Measurements from ENCODE around the gene GAPDH.
A peak's percentile ranks its signal among the peaks of the same experiment; 100 is the strongest.
"Not testable (repeated sequence)": the region's sequence is repeated elsewhere in the genome, so short reads cannot be mapped to it uniquely, and the experiment has no call there.

GAPDH gene

GRCh38 chr12:6533923-6534694 is at the start of gene GAPDH:
GAPDH (plus strand) TSS chr12:6534517; CDS start chr12:6534833, 316 bp downstream.
- DNase-seq: peak; percentile 72

DNA sequence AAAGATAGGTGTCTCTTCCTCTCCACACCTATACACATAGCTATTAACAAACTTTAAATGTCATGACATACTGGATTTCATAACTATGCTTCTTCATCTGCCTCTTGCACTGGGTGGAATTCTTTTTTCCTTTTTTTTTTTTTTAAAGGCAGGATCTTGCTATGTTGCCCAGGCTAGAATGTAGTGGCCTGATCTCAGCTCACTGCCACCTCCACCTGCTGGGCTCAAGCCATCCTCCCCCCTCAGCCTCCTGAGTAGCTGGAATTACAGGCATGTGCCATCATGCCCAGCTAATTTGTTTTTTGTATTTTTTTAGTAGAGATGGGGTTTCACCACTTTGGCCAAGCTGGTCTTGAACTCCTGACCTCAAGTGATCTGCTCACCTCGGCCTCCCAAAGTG is 46.1 kb upstream of the GAPDH start:
- no peak for DNase-seq

DNA sequence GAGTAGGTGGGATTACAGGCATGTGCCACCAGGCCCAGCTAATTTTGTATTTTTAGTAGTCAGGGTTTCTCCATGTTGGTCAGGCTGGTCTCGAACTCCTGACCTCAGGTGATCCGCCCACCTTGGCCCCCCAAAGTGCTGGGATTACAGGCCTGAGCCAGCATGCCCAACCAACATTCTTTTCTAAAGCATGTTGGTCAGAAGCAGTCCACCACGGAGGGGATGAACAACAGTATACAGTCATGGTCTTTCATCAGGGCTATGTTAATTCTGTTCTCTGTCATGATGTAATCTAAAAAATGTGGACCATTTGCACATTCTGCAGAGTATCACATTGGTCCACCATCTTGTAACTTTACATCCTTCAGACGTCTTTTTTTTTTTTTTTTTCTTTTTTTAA is 44.9 kb upstream of the GAPDH start:
- no peak for DNase-seq

DNA sequence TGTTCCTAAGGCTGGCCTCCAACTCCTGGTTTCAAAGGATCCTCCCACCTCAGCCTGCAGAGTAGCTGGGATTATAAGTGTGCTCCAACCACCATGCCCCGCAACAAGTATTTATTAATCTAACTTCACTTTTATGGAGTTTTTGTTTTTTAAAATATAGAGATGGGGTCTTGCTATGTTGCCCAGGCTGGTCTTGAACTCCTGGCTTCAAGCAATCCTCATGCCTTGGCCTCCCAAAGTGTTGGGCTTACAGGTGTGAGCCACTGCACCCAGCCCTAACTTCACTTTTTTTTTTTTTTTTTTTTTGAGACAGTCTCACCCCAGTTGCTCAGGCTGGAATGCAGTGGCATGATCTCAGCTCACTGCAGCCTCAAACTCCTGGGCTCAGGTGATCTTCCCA is 43.6 kb upstream of the GAPDH start:
- DNase-seq: not testable (repeated sequence)

DNA sequence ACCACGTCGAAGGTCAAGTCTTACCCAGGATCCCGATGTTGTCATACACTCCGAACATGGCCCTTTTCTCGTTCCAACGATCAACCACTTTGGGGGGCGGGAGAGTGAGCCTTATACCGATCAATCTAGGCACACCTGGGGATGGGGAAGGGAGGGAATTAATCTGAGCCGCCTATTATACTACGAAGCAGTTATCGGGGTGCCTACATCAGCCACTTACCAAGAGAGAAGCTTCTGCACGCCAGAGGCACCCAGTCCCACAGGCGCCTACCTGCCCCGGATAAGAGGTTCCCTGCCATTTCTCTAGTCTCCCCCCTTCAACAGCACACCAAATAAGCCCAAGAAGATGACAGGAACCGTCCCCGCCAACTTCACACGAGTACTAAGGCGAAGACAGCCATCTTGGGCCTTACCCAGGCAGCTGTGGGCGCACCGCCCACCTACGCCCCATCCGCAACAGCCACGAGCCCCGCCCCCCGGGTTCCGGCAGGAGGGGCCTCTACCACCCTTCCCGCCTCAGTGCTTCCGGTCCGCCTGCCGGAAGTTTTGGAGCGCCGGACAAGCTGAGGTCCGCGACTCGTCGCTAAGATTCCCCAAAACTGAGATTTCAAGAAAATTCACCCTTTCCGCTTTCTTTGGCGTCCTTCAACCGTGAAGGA is 41.4 kb upstream of the GAPDH start, which contains the start of gene MRPL51:
Gene MRPL51 (minus strand): TSS at position 425 of the 659 bp plus-strand sequence. CDS start 126 bp downstream, at position 299.
- peak; percentile 77 for DNase-seq

DNA sequence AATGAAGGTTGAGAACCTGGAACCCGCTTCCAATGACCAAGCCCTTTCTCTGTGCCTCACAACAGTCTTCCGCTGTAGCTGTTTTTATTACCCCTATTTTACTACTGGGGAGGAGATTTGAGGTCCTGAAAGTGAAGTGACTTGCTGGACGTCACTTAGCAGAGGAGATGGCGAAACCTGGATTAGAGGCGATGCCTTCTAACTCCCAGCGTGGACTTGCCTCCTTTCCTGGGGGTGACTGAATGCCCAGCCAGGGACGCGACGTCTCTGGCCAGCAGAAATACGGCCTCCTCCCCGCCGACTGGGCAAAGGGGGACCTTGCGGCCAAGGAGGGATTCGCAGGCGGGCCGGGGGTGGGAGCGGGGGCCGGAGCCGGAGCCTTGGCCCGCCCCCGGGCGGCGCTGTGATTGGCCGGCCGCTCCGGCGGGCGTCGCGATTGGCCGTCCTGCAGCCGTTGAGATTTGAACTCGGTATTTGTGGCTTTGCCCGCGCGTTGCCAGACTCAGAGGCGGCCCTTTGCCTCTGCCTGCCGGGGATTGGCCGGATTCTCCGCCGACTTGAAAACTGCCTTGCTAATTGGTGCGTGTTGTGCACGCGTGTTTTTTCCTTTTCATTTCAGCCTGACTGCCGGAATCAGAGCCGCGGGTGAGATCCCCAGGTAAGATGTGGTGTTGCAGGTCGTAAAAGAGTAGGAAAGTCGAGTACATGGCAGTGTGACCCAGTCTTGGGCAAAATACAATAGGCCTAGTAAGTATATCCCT is 40.6 kb upstream of the GAPDH start, which contains the start of gene NCAPD2:
Gene NCAPD2 (plus strand): TSS at position 606 of the 761 bp plus-strand sequence. CDS start 997 bp downstream, outside the sequence.
- DNase-seq: peak; percentile 59

GRCh38 chr12:6494258-6494743 is 40.0 kb upstream of the GAPDH start:
- DNase-seq: no peak

- no peak for DNase-seq
Measured at GRCh38 chr12:6494968-6495367, 39.3 kb upstream of the GAPDH start.

DNA sequence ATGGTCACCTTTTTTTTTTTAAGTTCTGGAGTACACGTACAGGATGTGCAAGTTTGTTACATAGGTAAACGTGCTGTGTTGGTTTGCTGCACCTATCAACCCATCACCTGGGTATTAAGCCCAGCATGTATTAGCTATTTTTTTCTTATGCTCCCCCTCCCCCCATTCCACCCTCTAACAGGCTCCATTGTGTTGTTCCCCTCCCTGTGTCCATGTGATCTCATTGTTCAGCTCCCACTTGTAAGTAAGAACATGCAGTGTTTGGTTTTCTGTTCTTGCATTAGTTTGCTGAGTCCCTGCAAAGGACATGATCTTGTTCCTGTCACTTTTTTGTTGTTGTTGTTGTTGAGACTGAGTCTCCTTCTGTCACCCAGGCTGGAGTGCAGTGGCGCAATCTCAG is 37.0 kb upstream of the GAPDH start:
- DNase-seq: not testable (repeated sequence)

DNA sequence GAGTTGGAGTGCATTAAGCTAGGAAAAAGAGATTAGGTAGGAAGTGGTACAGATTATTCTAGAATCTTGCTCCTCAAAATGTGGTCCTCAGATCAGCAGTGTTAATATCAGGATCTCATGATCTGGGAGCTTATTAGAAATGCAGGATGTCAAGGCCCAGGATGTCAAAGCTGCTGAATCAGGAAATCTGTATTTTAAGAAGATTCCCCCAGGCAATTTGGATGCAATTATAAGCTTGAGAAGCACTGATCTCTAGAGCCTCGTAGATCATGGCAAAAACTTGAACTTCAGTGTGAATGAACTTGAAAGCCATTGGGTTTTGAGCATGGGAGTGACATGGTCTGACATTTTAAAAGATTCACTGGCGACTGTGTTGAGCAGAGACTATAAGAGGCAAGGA is 33.9 kb upstream of the GAPDH start:
- DNase-seq: no peak

- DNase-seq: no peak
Measured at GRCh38 chr12:6507102-6507998, 27.0 kb upstream of the GAPDH start.

- DNase-seq: no peak
Measured at GRCh38 chr12:6508087-6508486, 26.2 kb upstream of the GAPDH start.

GRCh38 chr12:6520186-6520585 is 14.1 kb upstream of the GAPDH start:
- DNase-seq: no peak

GRCh38 chr12:6522193-6522592 is 12.1 kb upstream of the GAPDH start:
- DNase-seq: no peak

GRCh38 chr12:6523708-6524107 is 10.6 kb upstream of the GAPDH start:
- no peak for DNase-seq

DNA sequence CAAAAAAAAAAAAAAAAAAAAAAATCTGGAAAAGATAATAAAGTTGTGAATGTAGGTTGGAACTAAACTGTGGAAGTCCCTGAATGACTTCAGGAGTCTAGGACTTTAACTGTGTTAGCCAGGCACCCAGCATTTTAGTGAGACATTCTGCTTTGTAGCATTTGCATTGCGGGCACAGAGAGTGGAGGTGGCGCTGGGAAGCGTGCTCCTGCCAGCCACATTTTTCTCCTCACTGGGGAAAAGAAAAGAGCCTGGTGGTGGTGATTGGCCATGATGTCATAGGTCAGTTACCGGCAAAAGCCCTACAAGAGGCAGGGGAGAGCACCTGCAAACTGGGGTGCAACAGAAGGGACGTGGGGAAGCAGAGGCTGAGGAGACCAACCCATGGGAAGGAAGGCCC is 9.7 kb upstream of the GAPDH start:
- no peak for DNase-seq

GRCh38 chr12:6526201-6526600 is 8.1 kb upstream of the GAPDH start:
- no peak for DNase-seq

DNA sequence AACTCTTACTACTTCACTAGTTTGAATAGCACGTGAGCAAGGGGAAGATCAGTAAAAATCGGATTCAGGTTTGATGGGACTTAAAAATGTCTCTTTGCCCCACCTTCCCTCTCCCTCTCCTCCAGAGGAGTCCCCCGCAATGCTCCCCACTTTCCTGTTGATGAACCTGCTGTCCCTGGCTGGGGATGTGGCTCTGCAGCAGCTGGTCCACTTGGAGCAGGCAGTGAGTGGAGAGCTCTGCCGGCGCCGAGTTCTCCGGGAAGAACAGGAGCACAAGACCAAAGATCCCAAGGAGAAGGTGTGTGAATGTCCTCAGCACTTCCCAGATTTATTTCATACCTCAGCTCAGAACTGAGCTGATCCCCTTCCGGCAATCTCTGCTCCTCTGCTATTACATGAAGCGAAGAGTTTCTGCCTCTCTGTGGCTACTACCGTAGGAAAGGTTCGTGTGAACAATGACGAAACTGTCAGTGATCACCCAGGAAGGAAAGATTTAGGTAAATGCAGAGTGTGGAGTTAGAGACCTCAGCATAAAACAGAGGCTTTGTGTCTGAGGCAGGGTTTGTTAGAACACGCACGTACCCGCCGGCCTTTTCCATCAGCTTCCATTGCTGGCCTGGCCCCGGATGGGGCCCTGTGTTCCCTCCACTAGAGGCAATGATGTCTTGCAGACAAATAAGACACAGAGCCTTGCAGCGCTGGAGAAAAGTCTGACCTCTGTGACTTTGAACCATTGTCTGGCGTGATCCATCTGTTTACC is 7.4 kb upstream of the GAPDH start:
- no peak for DNase-seq

DNA sequence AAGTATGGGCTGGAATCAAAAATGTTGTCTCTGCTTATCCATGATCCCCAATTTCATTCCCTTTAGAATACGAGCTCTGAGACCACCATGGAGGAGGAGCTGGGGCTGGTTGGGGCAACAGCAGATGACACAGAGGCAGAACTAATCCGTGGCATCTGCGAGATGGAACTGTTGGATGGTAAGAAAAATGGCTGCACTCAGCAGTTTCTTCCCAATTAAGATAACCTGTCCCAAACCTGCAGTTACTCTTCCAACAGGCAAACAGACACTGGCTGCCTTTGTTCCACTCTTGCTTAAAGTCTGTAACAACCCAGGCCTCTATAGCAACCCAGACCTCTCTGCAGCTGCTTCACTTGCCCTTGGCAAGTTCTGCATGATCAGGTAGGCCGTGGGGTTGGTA is 6.6 kb upstream of the GAPDH start:
- no peak for DNase-seq

DNA sequence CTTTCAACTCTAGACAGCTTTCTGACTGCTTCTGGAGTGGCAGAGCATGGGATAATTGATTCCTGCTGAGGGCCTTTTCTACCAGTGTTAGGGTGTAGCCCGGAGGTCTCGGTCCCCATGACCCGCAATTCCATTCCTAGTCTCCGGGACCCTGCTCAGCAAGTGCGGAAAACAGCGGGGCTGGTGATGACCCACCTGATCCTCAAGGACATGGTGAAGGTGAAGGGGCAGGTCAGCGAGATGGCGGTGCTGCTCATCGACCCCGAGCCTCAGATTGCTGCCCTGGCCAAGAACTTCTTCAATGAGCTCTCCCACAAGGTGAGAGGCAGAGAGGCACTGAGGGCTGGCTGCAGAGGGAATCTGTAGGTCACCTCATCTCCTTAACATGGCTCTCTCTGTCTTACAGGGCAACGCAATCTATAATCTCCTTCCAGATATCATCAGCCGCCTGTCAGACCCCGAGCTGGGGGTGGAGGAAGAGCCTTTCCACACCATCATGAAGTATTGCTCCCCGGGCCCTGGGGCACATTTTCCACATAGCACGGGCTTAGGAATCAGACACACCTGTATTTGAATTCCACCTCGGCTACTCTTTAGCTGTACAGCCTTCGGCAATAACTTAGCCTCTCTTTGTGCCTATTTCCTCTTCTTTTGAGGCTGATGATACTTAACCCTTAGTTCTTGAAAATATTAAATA is 5.6 kb upstream of the GAPDH start:
- no peak for DNase-seq

DNA sequence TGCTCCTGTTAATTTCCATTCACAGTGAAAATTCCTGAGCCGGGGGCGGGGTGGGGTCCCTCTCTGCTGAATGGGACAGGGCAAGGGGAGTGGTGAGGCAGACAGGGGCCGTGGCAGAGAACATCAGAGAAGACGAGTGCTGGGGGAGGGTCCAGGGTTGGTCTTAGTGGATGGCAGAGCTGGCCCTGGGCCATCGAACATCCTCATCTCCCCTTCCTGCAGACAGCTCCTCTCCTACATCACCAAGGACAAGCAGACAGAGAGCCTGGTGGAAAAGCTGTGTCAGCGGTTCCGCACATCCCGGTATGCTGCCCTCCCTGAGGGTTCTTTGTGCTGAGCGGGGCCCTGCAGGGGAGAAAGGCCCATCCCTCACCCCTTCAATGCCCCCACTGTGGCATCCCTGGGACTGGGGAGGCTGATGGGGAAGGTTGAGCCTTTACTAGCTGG is 5.0 kb upstream of the GAPDH start:
- no peak for DNase-seq
